A549 (cell line): ENCODE results near the gene C16orf78.

Source experiments
- CEBPB ChIP-seq, 2 experiments: fragments of >200 bp in 1 of 2; sonication (Bioruptor Twin) in 1 of 2; formaldehyde crosslinking in 1 of 2; IDR thresholded peaks; 2 replicates each; pipeline ENCODE4 v1.6.1; 2012 to 2016
- CHD2 ChIP-seq: fragments of 150-350 bp; IDR thresholded peaks from 2 replicates; pipeline ENCODE4 v1.6.1; 2014; ENCODE audit warnings: low read length; ENCODE audit not compliant: partially characterized antibody
- EP300 ChIP-seq, 2 experiments: fragments of >200 bp; sonication (Bioruptor Twin); formaldehyde crosslinking; IDR thresholded peaks; 2 replicates in 1 of 2; 3 replicates in 1 of 2; pipeline ENCODE4 v1.6.1; 2016 to 2017
- PHF8 ChIP-seq: fragments of 200-600 bp; sonication (generic); IDR thresholded peaks from 2 replicates; pipeline ENCODE4 v1.6.1; 2016; ENCODE audit warnings: low read depth, mild to moderate bottlenecking, antibody characterized with exemption, moderate library complexity, borderline replicate concordance
- POLR2A ChIP-seq: IDR thresholded peaks from 2 replicates; pipeline ENCODE4 v1.6.1; 2012; ENCODE audit warnings: mild to moderate bottlenecking, low read length
- ZFP36 ChIP-seq: fragments of 450-650 bp; IDR thresholded peaks from 2 replicates; pipeline ENCODE4 v1.6.1; 2014; ENCODE audit warnings: borderline replicate concordance; ENCODE audit not compliant: partially characterized antibody
- TF ChIP-seq, protein P1 (sequence below): fragments of >200 bp; sonication (Bioruptor Twin); formaldehyde crosslinking; IDR thresholded peaks from 3 replicates; pipeline ENCODE4 v1.5.1; 2016

DNA sequence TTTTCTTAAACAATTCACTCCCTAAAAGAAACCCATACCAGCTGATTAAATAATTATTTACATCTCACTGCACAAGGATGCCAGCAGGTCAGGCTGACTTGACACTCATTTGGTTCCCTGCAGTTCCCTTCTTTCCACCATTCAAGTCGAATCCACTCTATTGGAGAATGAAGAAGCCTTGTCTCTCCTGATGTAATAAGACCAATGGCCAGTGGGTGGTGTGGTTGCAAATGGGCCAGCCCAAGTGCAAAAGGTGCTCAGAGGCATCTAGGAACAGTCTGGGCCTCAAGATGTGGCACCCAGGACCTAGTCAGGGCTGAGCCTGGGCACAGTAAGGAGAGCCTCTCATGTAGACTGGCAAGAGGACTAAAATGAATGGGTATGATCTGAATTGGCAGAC is 9.3 kb downstream of the C16orf78 start:
- TF ChIP-seq, protein P1, sequence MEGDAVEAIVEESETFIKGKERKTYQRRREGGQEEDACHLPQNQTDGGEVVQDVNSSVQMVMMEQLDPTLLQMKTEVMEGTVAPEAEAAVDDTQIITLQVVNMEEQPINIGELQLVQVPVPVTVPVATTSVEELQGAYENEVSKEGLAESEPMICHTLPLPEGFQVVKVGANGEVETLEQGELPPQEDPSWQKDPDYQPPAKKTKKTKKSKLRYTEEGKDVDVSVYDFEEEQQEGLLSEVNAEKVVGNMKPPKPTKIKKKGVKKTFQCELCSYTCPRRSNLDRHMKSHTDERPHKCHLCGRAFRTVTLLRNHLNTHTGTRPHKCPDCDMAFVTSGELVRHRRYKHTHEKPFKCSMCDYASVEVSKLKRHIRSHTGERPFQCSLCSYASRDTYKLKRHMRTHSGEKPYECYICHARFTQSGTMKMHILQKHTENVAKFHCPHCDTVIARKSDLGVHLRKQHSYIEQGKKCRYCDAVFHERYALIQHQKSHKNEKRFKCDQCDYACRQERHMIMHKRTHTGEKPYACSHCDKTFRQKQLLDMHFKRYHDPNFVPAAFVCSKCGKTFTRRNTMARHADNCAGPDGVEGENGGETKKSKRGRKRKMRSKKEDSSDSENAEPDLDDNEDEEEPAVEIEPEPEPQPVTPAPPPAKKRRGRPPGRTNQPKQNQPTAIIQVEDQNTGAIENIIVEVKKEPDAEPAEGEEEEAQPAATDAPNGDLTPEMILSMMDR: no peak
- TF ChIP-seq ZFP36 (no peak), EP300 (IDR thresholded peaks at IDR 0.05) (no peak), POLR2A (no peak), CEBPB (IDR thresholded peaks at IDR 0.05) (no peak), CHD2 (no peak), PHF8 (no peak)
